ENCODE measurements around the gene NAP1L1.
A peak's percentile ranks its signal among the peaks of the same experiment; 100 is the strongest.

The NAP1L1 gene

GRCh38 chr12:76083246-76083903 is 1.1 kb downstream of the NAP1L1 start:
- FAIRE-seq = no peak

GRCh38 chr12:76081909-76082308 is 2.6 kb downstream of the NAP1L1 start:
- no peak for FAIRE-seq

DNA sequence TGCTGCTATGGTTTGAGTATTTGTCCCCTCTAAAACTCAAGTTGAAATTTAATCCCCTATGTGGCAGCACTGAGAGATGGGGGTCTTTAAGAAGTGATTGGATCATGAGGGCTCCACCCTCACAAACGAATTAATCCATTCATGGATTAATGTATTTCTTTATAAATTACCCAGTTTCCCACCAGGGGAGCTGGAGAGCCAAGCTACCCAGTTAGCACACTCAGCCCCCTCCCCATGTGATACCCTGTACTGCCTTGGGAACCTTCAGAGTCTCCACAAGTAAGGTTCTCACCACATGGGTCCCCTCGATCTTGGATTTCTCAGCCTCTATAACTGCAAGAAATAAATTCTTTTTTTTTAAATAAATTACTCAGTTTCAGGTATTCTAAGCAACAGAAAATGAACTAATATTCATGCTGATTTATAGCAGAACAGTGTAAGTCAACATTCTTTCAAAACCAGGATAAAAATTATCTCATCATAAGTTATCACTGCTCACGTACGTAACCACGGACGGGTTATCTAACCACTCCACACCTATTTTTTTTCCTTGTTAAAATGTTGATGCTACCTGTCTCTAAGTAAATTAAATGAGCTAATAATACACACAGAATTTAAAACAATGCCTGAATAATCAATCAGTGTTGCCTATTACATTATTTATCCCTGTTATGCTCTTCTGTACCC is 3.6 kb downstream of the NAP1L1 start:
- FAIRE-seq = no peak

- no peak for FAIRE-seq
Observed at GRCh38 chr12:76080017-76080728, 4.3 kb downstream of the NAP1L1 start.

- no peak for FAIRE-seq
Observed at GRCh38 chr12:76078748-76079147, 5.7 kb downstream of the NAP1L1 start.

- no peak for FAIRE-seq
Observed at GRCh38 chr12:76075448-76075847, 9.0 kb downstream of the NAP1L1 start.

GRCh38 chr12:76074701-76075336 is 9.7 kb downstream of the NAP1L1 start:
- FAIRE-seq = no peak

DNA sequence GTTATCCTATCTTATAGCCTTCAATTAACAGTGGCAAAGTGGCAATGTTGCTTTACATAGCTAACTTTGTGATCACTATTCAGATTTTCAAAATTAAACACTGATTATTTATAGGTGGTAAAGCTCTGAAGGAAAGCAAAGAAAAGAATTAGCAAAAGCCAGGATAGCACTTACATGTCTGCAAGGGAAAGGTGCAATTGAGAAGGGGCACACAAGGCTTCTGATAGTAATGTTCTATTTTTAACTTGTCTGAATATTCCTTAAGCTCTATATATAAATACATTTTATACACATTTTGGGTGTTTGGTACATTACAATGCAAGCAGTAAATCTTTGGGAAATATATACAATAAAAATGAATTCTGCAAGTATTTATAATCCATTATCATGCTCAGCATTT is 10.9 kb downstream of the NAP1L1 start:
- no peak for FAIRE-seq

- no peak for FAIRE-seq
Observed at GRCh38 chr12:76072568-76072967, 11.9 kb downstream of the NAP1L1 start.

DNA sequence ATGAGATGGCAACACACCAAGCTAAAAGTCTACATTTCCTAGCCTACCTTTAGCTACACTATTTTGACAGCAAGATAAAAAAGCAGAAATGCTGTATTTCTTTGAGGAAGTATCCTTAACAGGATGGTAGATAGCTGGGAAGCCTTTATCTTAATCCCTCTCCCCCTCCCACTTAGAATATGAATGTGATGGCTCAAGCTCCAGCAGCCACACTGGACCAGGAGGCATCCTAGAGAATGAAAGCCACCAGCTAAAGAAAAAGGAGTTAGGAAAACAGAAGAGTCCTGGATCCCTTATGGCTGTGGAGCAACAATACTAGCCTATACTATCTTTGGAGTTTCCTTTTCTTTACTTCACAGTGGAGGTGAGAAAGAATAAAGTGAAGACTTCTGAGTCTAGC is 15.1 kb downstream of the NAP1L1 start:
- no peak for FAIRE-seq

GRCh38 chr12:76065917-76066316 is 18.6 kb downstream of the NAP1L1 start:
- no peak for FAIRE-seq

GRCh38 chr12:76064904-76065303 is 19.6 kb downstream of the NAP1L1 start:
- FAIRE-seq = no peak

GRCh38 chr12:76060111-76060510 is 24.4 kb downstream of the NAP1L1 start:
- FAIRE-seq = no peak

DNA sequence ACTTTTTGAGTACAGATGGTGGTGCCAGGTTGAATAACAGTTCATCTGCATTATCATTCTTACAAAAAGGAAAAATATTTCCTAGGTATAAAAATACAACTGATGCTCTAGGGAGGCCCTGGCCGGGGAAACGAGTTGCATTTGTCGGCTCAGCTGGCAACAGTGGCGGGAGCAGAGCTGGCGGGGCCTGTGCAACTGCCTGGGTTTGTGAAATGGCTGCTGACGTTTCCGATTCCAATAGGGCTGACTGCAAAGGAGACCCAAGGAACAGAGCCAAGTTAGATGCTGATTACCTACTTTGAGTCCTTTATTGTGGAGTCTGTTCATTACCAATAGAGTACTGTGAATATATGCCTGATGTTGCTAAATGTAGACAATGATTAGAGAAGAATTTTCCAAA is 27.2 kb downstream of the NAP1L1 start:
- no peak for FAIRE-seq

DNA sequence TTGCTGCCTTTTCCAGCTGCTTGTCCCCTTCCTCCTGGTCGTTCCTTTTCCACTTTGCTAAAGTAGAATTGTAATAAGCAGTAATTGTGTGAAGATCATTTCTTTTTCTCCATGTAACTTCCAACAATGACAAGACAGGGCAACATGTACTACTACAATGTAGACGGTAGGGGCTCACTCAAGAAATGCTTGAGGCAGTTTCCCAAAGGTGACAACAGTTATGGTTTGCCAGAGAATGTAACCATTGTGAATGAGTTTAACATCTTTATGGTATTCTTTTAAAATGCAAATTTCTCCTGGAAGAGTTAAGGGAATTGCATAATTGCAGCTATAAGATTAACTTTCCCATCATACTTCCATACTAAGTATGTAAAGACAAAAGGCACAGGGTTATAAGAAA is 29.1 kb downstream of the NAP1L1 start:
- no peak for FAIRE-seq

GRCh38 chr12:76049575-76050251 is 34.8 kb downstream of the NAP1L1 start:
- FAIRE-seq = peak; percentile 3

DNA sequence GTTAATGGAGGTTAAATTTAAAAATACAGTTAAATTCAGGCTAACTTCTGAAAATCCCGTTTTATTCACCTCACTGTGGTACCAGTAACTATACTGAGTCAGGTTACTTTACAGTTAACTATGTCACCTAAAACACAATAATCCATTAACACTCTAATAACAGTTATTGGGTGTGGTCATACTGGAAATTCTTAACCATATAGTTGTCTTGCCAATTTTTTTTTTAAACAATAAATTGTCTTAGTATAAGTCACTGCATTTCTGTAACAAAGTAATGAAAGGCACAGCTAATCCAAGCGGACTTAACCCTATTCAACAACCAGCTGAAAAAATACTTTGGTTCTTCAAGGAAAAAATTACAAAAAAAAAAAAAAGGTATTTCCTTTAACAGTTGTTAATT is 36.7 kb downstream of the NAP1L1 start:
- no peak for FAIRE-seq

- no peak for FAIRE-seq
Observed at GRCh38 chr12:76047060-76047459, 37.4 kb downstream of the NAP1L1 start.

DNA sequence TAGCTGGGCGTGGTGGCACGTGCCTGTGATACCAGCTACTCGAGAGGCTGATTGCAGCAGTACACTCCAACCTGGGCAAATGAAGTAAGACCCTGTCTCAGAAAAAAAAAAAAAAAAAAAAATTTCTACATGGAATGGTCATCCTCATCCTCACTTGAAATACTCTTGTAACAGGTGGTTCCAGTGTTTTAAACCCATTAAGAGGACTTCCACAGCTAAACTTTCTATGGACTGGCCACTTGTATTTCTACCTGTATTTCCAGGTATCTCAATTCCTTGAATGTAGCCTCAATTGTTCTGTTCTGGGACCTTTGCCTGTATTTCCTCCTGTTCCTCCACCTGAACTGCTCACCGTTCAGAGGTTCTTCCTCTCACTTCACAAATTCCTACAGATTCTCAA is 41.1 kb downstream of the NAP1L1 start:
- FAIRE-seq = no peak

- no peak for FAIRE-seq
Observed at GRCh38 chr12:76042147-76042546, 42.3 kb downstream of the NAP1L1 start.

GRCh38 chr12:76041406-76041805 is 43.1 kb downstream of the NAP1L1 start:
- FAIRE-seq = no peak

- no peak for FAIRE-seq
Observed at GRCh38 chr12:76040461-76040860, 44.0 kb downstream of the NAP1L1 start.

DNA sequence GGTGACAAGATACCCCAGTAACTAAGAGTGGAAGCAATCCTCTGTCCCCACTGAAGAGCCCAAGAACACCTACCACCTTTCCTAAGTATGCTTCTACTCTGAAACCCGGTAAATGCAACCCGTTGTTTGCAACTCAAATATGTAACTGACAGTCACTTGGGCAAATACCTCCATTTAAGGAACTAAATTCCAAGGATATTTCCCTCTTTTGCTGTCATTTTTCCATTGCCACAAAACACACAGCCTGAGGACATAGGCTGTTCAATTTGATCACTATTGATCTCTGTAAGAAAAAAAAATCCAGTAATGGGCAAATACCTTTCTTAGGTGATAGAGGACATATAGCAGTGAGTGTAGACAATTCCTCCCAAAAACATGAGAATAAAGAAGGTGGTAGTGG is 46.3 kb downstream of the NAP1L1 start:
- no peak for FAIRE-seq

Measured in TTC549 (cell line).